HEK293 (cell line): ENCODE measurements around the gene ACADSB.

Source experiments
- SP3 ChIP-seq: fragments of 450-650 bp; formaldehyde crosslinking; IDR thresholded peaks from 2 replicates; pipeline ENCODE4 v1.5.1; 2016; ENCODE audit warnings: missing biosample characterization, missing genetic modification characterization
- ZBTB8A ChIP-seq: fragments of 450-650 bp; formaldehyde crosslinking; IDR thresholded peaks from 2 replicates; pipeline ENCODE4 v1.5.1; 2016; ENCODE audit warnings: missing biosample characterization, missing genetic modification characterization
- ZFHX2 ChIP-seq: fragments of 450-650 bp; formaldehyde crosslinking; conservative IDR thresholded peaks from 2 replicates; pipeline ENCODE4 v1.5.1; 2016; ENCODE audit warnings: missing biosample characterization, missing genetic modification characterization
- ZNF112 ChIP-seq: fragments of 450-650 bp; formaldehyde crosslinking; IDR thresholded peaks from 2 replicates; pipeline ENCODE4 v1.5.0; 2017; ENCODE audit warnings: missing biosample characterization, missing genetic modification characterization
- ZNF354C ChIP-seq: fragments of 450-650 bp; formaldehyde crosslinking; IDR thresholded peaks from 2 replicates; pipeline ENCODE4 v1.5.1; 2016; ENCODE audit warnings: missing biosample characterization, missing genetic modification characterization, low read depth, borderline replicate concordance
- ZNF391 ChIP-seq: fragments of 450-650 bp; formaldehyde crosslinking; IDR thresholded peaks from 2 replicates; pipeline ENCODE4 v1.5.1; 2016; ENCODE audit warnings: low read depth, missing biosample characterization, missing genetic modification characterization, borderline replicate concordance
- ZNF558 ChIP-seq: fragments of 450-650 bp; formaldehyde crosslinking; IDR thresholded peaks from 2 replicates; pipeline ENCODE4 v1.5.1; 2016; ENCODE audit warnings: missing biosample characterization, missing genetic modification characterization
- ZNF658 ChIP-seq: fragments of 450-650 bp; formaldehyde crosslinking; IDR thresholded peaks from 2 replicates; pipeline ENCODE4; 2016; ENCODE audit warnings: missing biosample characterization, missing genetic modification characterization
- ZNF707 ChIP-seq: fragments of 450-650 bp; formaldehyde crosslinking; IDR thresholded peaks from 2 replicates; pipeline ENCODE4 v1.5.1; 2016; ENCODE audit warnings: missing biosample characterization, missing genetic modification characterization
- ZNF792 ChIP-seq: fragments of 450-650 bp; formaldehyde crosslinking; IDR thresholded peaks from 2 replicates; pipeline ENCODE4 v1.5.1; 2016; ENCODE audit warnings: missing biosample characterization, missing genetic modification characterization
- TF ChIP-seq, protein P1 (sequence below): fragments of 450-650 bp; formaldehyde crosslinking; IDR thresholded peaks from 2 replicates; pipeline ENCODE4 v1.5.1; 2016; ENCODE audit warnings: missing biosample characterization, missing genetic modification characterization
- TF ChIP-seq, protein P2 (sequence below): fragments of 450-650 bp; formaldehyde crosslinking; IDR thresholded peaks from 2 replicates; pipeline ENCODE4 v1.5.1; 2016; ENCODE audit warnings: missing biosample characterization, missing genetic modification characterization
- TF ChIP-seq, protein P3 (sequence below): fragments of 450-650 bp; formaldehyde crosslinking; IDR thresholded peaks from 2 replicates; pipeline ENCODE4 v1.5.1; 2016; ENCODE audit warnings: missing biosample characterization, missing genetic modification characterization, borderline replicate concordance
- TF ChIP-seq, protein P4 (sequence below): fragments of 450-650 bp; formaldehyde crosslinking; IDR thresholded peaks from 2 replicates; pipeline ENCODE4 v1.5.1; 2016; ENCODE audit warnings: missing biosample characterization, missing genetic modification characterization

- no peak for TF ChIP-seq ZNF558 (tag by site-specific recombination)
- TF ChIP-seq ZBTB8A (tag by site-specific recombination) = no peak
- TF ChIP-seq, protein P1, sequence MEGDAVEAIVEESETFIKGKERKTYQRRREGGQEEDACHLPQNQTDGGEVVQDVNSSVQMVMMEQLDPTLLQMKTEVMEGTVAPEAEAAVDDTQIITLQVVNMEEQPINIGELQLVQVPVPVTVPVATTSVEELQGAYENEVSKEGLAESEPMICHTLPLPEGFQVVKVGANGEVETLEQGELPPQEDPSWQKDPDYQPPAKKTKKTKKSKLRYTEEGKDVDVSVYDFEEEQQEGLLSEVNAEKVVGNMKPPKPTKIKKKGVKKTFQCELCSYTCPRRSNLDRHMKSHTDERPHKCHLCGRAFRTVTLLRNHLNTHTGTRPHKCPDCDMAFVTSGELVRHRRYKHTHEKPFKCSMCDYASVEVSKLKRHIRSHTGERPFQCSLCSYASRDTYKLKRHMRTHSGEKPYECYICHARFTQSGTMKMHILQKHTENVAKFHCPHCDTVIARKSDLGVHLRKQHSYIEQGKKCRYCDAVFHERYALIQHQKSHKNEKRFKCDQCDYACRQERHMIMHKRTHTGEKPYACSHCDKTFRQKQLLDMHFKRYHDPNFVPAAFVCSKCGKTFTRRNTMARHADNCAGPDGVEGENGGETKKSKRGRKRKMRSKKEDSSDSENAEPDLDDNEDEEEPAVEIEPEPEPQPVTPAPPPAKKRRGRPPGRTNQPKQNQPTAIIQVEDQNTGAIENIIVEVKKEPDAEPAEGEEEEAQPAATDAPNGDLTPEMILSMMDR (tag by site-specific recombination) = no peak
- no peak for TF ChIP-seq ZFHX2 (tag by site-specific recombination)
- TF ChIP-seq, protein P2, sequence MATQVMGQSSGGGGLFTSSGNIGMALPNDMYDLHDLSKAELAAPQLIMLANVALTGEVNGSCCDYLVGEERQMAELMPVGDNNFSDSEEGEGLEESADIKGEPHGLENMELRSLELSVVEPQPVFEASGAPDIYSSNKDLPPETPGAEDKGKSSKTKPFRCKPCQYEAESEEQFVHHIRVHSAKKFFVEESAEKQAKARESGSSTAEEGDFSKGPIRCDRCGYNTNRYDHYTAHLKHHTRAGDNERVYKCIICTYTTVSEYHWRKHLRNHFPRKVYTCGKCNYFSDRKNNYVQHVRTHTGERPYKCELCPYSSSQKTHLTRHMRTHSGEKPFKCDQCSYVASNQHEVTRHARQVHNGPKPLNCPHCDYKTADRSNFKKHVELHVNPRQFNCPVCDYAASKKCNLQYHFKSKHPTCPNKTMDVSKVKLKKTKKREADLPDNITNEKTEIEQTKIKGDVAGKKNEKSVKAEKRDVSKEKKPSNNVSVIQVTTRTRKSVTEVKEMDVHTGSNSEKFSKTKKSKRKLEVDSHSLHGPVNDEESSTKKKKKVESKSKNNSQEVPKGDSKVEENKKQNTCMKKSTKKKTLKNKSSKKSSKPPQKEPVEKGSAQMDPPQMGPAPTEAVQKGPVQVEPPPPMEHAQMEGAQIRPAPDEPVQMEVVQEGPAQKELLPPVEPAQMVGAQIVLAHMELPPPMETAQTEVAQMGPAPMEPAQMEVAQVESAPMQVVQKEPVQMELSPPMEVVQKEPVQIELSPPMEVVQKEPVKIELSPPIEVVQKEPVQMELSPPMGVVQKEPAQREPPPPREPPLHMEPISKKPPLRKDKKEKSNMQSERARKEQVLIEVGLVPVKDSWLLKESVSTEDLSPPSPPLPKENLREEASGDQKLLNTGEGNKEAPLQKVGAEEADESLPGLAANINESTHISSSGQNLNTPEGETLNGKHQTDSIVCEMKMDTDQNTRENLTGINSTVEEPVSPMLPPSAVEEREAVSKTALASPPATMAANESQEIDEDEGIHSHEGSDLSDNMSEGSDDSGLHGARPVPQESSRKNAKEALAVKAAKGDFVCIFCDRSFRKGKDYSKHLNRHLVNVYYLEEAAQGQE (tag by site-specific recombination) = no peak
- TF ChIP-seq ZNF658 (tag by site-specific recombination) = no peak
- TF ChIP-seq, protein P3, sequence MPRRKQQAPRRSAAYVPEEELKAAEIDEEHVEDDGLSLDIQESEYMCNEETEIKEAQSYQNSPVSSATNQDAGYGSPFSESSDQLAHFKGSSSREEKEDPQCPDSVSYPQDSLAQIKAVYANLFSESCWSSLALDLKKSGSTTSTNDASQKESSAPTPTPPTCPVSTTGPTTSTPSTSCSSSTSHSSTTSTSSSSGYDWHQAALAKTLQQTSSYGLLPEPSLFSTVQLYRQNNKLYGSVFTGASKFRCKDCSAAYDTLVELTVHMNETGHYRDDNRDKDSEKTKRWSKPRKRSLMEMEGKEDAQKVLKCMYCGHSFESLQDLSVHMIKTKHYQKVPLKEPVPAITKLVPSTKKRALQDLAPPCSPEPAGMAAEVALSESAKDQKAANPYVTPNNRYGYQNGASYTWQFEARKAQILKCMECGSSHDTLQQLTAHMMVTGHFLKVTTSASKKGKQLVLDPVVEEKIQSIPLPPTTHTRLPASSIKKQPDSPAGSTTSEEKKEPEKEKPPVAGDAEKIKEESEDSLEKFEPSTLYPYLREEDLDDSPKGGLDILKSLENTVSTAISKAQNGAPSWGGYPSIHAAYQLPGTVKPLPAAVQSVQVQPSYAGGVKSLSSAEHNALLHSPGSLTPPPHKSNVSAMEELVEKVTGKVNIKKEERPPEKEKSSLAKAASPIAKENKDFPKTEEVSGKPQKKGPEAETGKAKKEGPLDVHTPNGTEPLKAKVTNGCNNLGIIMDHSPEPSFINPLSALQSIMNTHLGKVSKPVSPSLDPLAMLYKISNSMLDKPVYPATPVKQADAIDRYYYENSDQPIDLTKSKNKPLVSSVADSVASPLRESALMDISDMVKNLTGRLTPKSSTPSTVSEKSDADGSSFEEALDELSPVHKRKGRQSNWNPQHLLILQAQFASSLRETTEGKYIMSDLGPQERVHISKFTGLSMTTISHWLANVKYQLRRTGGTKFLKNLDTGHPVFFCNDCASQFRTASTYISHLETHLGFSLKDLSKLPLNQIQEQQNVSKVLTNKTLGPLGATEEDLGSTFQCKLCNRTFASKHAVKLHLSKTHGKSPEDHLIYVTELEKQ (tag by site-specific recombination) = no peak
- TF ChIP-seq ZNF707 (tag by site-specific recombination) = no peak
- no peak for TF ChIP-seq SP3
- TF ChIP-seq ZNF792 (tag by site-specific recombination) = no peak
- TF ChIP-seq ZNF354C (tag by site-specific recombination) = no peak
- TF ChIP-seq, protein P4, sequence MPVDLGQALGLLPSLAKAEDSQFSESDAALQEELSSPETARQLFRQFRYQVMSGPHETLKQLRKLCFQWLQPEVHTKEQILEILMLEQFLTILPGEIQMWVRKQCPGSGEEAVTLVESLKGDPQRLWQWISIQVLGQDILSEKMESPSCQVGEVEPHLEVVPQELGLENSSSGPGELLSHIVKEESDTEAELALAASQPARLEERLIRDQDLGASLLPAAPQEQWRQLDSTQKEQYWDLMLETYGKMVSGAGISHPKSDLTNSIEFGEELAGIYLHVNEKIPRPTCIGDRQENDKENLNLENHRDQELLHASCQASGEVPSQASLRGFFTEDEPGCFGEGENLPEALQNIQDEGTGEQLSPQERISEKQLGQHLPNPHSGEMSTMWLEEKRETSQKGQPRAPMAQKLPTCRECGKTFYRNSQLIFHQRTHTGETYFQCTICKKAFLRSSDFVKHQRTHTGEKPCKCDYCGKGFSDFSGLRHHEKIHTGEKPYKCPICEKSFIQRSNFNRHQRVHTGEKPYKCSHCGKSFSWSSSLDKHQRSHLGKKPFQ (tag by site-specific recombination) = no peak
- TF ChIP-seq ZNF112 (tag by site-specific recombination) = no peak
- TF ChIP-seq ZNF391 (tag by site-specific recombination) = no peak
Observed at GRCh38 chr10:122962405-122962804, 46.4 kb upstream of the ACADSB start.
